DND-41 (cell line): ENCODE data around the gene TWSG1.
"Not testable (repeated sequence)": the region's sequence is repeated elsewhere in the genome, so short reads cannot be mapped to it uniquely, and the experiment has no call there.

Source experiments
- ATAC-seq: fragments of 200-7000 bp; cut with Tn5 transposase; 3 replicates; pipeline ENCODE4 v1.9.1; 2021; ENCODE audit warnings: low read depth; ENCODE audit not compliant: insufficient read depth
- DNase-seq: peaks from one replicate; pipeline ENCODE4 v3.0.0-alpha.2; 2020
- H2AFZ ChIP-seq: 2 replicates; pipeline ENCODE4 v1.6.0; 2012; ENCODE audit warnings: low read depth, low read length
- H3K27ac ChIP-seq: 2 replicates; pipeline ENCODE4 v1.5.1; 2012; ENCODE audit warnings: low read length, inconsistent platforms
- H3K27me3 ChIP-seq: fragments of 200-600 bp; sonication (generic); 2 replicates; pipeline ENCODE4 v1.6.0; 2012; ENCODE audit warnings: low read length, mild to moderate bottlenecking, inconsistent platforms; ENCODE audit not compliant: insufficient read depth, poor library complexity
- H3K36me3 ChIP-seq: 2 replicates; pipeline ENCODE4 v1.5.1; 2012; ENCODE audit warnings: low read length, inconsistent platforms; ENCODE audit not compliant: insufficient read depth
- H3K4me1 ChIP-seq: 2 replicates; pipeline ENCODE4 v1.5.1; 2012; ENCODE audit warnings: mild to moderate bottlenecking, low read length; ENCODE audit not compliant: insufficient read depth
- H3K4me2 ChIP-seq: 2 replicates; pipeline ENCODE4 v1.6.0; 2012; ENCODE audit warnings: mild to moderate bottlenecking, moderate library complexity, low read length, inconsistent platforms; ENCODE audit not compliant: insufficient read depth
- H3K4me3 ChIP-seq, 2 experiments: fragments of 200-600 bp in 1 of 2; shearing (Covaris generic) in 1 of 2; 2 replicates each; pipeline ENCODE4 v1.5.1; 2012 to 2016; ENCODE audit warnings: inconsistent platforms in 2 of 2, low read length in 2 of 2, mild to moderate bottlenecking in 2 of 2, low read depth in 1 of 2, moderate library complexity in 1 of 2
- H3K79me2 ChIP-seq: 2 replicates; pipeline ENCODE4 v1.6.0; 2012; ENCODE audit warnings: low read length, inconsistent platforms; ENCODE audit not compliant: insufficient read depth
- H3K9ac ChIP-seq: 2 replicates; pipeline ENCODE4 v1.6.0; 2012; ENCODE audit warnings: low read depth, mild to moderate bottlenecking, inconsistent platforms, low read length, moderate library complexity
- H3K9me3 ChIP-seq: 2 replicates; pipeline ENCODE4 v1.5.1; 2012; ENCODE audit warnings: low read length, moderate library complexity, mild to moderate bottlenecking, inconsistent platforms; ENCODE audit not compliant: insufficient read depth, severe bottlenecking
- H4K20me1 ChIP-seq: 2 replicates; pipeline ENCODE4 v1.6.0; 2012; ENCODE audit warnings: low read length; ENCODE audit not compliant: insufficient read depth
- EZH2 ChIP-seq: IDR thresholded peaks from 3 replicates; pipeline ENCODE4 v1.6.1; 2012; ENCODE audit warnings: borderline replicate concordance, low read depth, mild to moderate bottlenecking, moderate library complexity, low read length, inconsistent platforms; ENCODE audit not compliant: severe bottlenecking
- TF ChIP-seq, protein P1 (sequence below): IDR thresholded peaks from 2 replicates; pipeline ENCODE4 v1.5.1; 2012; ENCODE audit warnings: borderline replicate concordance, low read length, moderate library complexity, mild to moderate bottlenecking; ENCODE audit not compliant: poor library complexity, severe bottlenecking; ENCODE audit errors: extremely low read depth

The TWSG1 gene

DNA sequence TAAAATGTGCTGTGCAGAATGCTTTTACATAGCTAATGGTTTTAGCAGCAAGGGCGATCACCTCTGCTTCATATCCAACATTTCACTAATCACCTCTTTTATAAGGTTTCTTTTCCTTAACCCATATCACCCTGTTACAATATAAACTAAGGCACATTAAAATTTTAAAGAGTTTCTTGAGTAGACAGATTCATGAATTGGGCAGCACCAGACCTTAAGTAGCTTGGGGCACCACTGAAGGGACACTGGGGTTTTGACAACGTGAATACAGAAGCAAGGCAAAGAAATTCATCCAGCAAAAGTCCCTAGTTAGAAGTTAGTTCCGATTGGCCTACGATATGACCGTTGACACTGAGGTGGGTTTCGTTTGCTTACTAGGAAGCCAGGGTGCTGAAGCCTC lies 96.7 kb downstream of the TWSG1 start:
- no peaks in the 10 kb centered on the region for H3K9me3 ChIP-seq
- no peak overlapping the region for H2AFZ ChIP-seq
- H4K20me1 ChIP-seq = no peaks in the 10 kb centered on the region
- ATAC-seq (no peak), DNase-seq (no peak)
- no peaks in the 10 kb centered on the region for H3K79me2 ChIP-seq
- H3K9ac ChIP-seq = no peak overlapping the region
- no peak overlapping the region for H3K4me3 ChIP-seq
- no peak overlapping the region for H3K4me2 ChIP-seq
- H3K4me1 ChIP-seq = no peaks in the 10 kb centered on the region
- H3K27ac ChIP-seq = no peak overlapping the region
- H3K27me3 ChIP-seq = no peaks in the 10 kb centered on the region
- TF ChIP-seq EZH2 = no peak
- TF ChIP-seq, protein P1, sequence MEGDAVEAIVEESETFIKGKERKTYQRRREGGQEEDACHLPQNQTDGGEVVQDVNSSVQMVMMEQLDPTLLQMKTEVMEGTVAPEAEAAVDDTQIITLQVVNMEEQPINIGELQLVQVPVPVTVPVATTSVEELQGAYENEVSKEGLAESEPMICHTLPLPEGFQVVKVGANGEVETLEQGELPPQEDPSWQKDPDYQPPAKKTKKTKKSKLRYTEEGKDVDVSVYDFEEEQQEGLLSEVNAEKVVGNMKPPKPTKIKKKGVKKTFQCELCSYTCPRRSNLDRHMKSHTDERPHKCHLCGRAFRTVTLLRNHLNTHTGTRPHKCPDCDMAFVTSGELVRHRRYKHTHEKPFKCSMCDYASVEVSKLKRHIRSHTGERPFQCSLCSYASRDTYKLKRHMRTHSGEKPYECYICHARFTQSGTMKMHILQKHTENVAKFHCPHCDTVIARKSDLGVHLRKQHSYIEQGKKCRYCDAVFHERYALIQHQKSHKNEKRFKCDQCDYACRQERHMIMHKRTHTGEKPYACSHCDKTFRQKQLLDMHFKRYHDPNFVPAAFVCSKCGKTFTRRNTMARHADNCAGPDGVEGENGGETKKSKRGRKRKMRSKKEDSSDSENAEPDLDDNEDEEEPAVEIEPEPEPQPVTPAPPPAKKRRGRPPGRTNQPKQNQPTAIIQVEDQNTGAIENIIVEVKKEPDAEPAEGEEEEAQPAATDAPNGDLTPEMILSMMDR = no peak
- no peaks in the 10 kb centered on the region for H3K36me3 ChIP-seq

DNA sequence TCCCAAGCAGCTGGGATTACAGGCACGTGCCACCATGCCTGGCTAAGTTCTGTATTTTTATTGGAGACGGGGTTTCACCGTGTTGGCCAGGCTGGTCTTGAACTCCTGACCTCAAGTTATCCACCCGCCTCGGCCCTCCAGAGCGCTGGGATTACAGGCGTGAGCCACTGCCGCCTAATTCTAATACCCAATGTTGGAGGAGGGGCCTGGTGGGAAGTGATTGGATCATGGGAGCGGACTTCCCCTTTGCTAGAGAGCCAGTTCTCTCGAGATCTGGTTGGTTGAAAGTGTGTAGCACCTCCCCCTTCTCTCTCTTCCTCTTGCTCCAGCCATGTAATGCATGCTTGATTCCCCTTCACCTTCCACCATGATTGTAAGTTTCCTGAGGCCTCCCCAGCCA lies 98.5 kb downstream of the TWSG1 start:
- ATAC-seq, DNase-seq, H3K4me2 ChIP-seq: not testable (repeated sequence)

DNA sequence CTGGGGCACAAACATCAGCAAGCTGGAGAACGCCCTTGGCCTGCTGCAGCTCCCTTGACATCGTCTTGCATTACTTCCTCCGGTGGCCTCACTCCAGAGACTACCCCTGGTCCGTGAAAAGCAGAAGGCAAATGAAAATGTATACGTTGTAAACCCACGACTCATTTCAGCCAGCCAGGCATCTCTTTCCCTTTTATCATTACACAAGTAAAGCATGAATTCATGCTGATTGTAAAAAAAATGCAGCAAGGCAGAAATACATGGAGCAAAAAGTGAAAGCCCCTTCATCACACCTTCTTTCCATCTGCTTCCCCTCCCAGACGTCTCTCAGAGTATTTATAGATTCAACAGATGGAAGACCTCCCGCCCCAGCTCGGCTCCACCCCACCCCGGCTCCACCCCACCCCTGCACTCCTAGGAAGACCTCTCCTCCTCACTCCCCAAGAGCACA lies 99.1 kb downstream of the TWSG1 start:
- no peaks in the 10 kb centered on the region for H4K20me1 ChIP-seq
- no peak overlapping the region for H2AFZ ChIP-seq
- H3K36me3 ChIP-seq = no peaks in the 10 kb centered on the region

More for the DNA sequence above, 98.5 kb downstream of the TWSG1 start:
- not testable (repeated sequence) for H3K9ac ChIP-seq, H3K9me3 ChIP-seq, H3K36me3 ChIP-seq, H3K27ac ChIP-seq, H3K4me1 ChIP-seq, H2AFZ ChIP-seq, H3K27me3 ChIP-seq, H4K20me1 ChIP-seq, H3K4me3 ChIP-seq, H3K79me2 ChIP-seq

DNA sequence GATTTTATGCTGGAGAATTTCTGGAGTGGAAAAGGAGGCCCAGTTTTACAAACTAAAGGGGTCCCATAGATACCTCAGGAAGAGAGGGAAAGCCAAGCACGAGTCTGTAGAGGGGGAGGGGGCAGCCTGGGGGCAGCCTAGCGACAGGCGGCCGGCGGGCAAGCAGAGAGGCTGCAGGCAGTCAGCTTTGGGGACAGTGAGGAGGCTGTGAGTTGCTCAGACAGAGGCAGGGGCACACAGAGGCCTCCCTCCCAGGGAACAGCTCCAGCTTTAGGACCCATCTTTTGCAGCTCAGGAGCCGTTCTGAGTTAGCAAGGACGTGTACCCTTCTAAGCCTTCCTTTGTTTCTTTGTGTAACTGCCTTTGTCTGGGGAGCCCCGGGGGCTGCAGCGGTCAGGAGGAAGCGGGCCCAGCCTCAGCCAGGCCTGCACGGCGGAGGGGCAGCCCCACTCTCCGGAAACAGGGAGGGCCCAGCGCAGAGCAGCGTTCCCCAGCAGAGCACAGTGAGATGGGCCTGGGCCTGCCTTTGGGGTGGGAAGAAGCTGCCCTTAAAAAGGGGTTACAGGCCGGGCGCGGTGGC lies 99.6 kb downstream of the TWSG1 start:
- Histone ChIP-seq H4K20me1 (no peaks in the 10 kb centered on the region), H3K27me3 (no peaks in the 10 kb centered on the region), H2AFZ (no peak overlapping the region), H3K79me2 (no peaks in the 10 kb centered on the region), H3K4me3 (no peak overlapping the region), H3K4me2 (no peak overlapping the region), H3K9me3 (no peaks in the 10 kb centered on the region), H3K36me3 (no peaks in the 10 kb centered on the region), H3K9ac (no peak overlapping the region), H3K4me1 (no peaks in the 10 kb centered on the region), H3K27ac (no peak overlapping the region)
- TF ChIP-seq, protein P1 = no peak
- no peak for TF ChIP-seq EZH2
- DNase-seq (no peak), ATAC-seq (no peak)

More for the DNA sequence above, 99.1 kb downstream of the TWSG1 start:
- no peak overlapping the region for H3K4me2 ChIP-seq
- DNase-seq (no peak), ATAC-seq (no peak)
- no peaks in the 10 kb centered on the region for H3K9me3 ChIP-seq
- H3K27ac ChIP-seq = no peak overlapping the region
- H3K4me3 ChIP-seq = no peak overlapping the region
- TF ChIP-seq EZH2 = no peak
- TF ChIP-seq, protein P1 = no peak
- no peaks in the 10 kb centered on the region for H3K27me3 ChIP-seq
- H3K4me1 ChIP-seq = no peaks in the 10 kb centered on the region
- no peaks in the 10 kb centered on the region for H3K79me2 ChIP-seq
- H3K9ac ChIP-seq = no peak overlapping the region
